ENCODE data around the gene PDE6A.

PDE6A gene

GRCh38 chr5:149903404-149903803 lies 41.2 kb downstream of the PDE6A start:
- TF ChIP-seq CTCF (conservative IDR thresholded peaks at IDR 0.05; ENCODE audit: low read depth, low read length), result no peak
- H3K4me3 ChIP-seq (ENCODE audit: low read length), result no peak overlapping the region
- no peak for DNase-seq (ENCODE audit: low read depth)

- H3K4me3 ChIP-seq (ENCODE audit: low read length), result no peak overlapping the region
- peak; percentile 19 for TF ChIP-seq CTCF (conservative IDR thresholded peaks at IDR 0.05; ENCODE audit: low read depth, low read length)
- no peak for DNase-seq (ENCODE audit: low read depth)
Measured at GRCh38 chr5:149902177-149902576, 42.4 kb downstream of the PDE6A start.

- no peak for TF ChIP-seq CTCF (conservative IDR thresholded peaks at IDR 0.05; ENCODE audit: low read depth, low read length)
- no peak for DNase-seq (ENCODE audit: low read depth)
- no peak overlapping the region for H3K4me3 ChIP-seq (ENCODE audit: low read length)
Measured at GRCh38 chr5:149901511-149901910, 43.1 kb downstream of the PDE6A start.

GRCh38 chr5:149900390-149900789 lies 44.2 kb downstream of the PDE6A start:
- no peak overlapping the region for H3K4me3 ChIP-seq (ENCODE audit: low read length)
- no peak for DNase-seq (ENCODE audit: low read depth)
- no peak for TF ChIP-seq CTCF (conservative IDR thresholded peaks at IDR 0.05; ENCODE audit: low read depth, low read length)

GRCh38 chr5:149898811-149899210 lies 45.8 kb downstream of the PDE6A start:
- H3K4me3 ChIP-seq (ENCODE audit: low read length), result no peak overlapping the region
- TF ChIP-seq CTCF (conservative IDR thresholded peaks at IDR 0.05; ENCODE audit: low read depth, low read length), result no peak
- DNase-seq (ENCODE audit: low read depth), result no peak

GRCh38 chr5:149895416-149896345 lies 48.9 kb downstream of the PDE6A start:
- no peak for TF ChIP-seq CTCF (conservative IDR thresholded peaks at IDR 0.05; ENCODE audit: low read depth, low read length)
- no peak for DNase-seq (ENCODE audit: low read depth)
- H3K4me3 ChIP-seq (ENCODE audit: low read length), result no peak overlapping the region

- TF ChIP-seq CTCF (conservative IDR thresholded peaks at IDR 0.05; ENCODE audit: low read depth, low read length), result no peak
- DNase-seq (ENCODE audit: low read depth), result no peak
- H3K4me3 ChIP-seq (ENCODE audit: low read length), result no peak overlapping the region
Measured at GRCh38 chr5:149894237-149894636, 50.4 kb downstream of the PDE6A start.

Data from retinal pigment epithelial cell (primary cell).